GM21447 (cell line): Measurements from ENCODE around the gene EEFSEC.

ENCODE experiments used
- ATAC-seq: cut with Tn5 transposase; IDR thresholded peaks from one replicate; pipeline ENCODE4 v1.9.1; 2021; ENCODE audit not compliant: unreplicated experiment

Gene EEFSEC

DNA sequence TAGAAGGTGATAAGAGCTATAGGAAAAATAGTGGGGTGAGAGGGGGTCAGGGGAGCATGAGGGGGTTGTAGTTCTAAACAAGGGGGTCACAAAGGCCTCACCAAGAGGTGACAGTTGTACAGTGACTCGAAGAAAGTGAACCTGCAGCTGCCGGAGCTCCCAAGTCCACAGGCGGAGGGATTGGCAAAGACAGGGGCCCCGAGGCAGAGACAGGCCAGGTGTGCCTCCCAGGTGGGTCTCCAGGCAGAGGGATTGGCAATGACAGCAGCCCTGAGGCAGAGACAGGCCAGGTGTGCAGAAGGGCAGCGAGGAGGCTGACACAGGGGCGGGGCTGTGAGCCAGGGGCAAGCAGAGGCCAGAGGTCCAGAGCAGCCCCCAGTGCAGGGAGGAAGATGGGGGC is 249.7 kb downstream of the EEFSEC start:
- no peak for ATAC-seq

- no peak for ATAC-seq
These were observed 251.2 kb downstream of the EEFSEC start for GRCh38 chr3:128404276-128405068.

DNA sequence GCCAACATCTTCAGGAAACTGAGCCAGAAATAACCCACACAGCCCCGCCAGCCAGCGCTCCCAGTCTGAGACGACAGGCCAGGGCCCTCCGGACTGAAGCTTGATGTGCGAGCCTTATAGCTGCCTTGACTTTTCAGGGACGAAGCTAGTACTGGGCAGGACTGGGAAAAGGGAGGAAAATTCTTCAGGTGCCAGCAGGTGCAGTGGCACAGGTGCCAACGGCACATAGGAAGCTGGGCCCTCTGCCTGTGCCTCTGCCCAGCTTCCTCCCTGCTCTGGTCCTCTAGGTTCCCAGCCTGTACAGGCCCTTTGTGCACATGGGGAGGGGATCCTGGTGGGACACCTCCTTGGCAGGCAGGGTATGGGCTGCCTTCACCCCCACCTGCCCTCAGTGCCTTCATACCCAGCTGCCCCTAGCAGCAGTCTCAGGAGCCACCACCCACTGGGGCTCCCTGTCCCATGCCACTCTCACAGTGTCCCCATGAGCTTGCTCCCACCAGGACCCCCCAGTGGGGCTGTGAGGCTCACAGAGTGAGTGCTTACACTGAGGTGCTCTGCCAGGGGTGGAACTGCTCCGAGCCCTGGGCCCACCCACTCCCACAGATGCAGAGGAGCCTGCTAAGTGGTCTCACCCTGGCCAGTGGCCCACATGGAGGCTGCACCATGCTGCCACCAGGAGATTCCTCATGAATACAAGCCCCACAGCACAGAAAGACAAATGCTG is 252.4 kb downstream of the EEFSEC start:
- no peak for ATAC-seq

- no peak for ATAC-seq
These were observed 254.0 kb downstream of the EEFSEC start for GRCh38 chr3:128407247-128407646.

DNA sequence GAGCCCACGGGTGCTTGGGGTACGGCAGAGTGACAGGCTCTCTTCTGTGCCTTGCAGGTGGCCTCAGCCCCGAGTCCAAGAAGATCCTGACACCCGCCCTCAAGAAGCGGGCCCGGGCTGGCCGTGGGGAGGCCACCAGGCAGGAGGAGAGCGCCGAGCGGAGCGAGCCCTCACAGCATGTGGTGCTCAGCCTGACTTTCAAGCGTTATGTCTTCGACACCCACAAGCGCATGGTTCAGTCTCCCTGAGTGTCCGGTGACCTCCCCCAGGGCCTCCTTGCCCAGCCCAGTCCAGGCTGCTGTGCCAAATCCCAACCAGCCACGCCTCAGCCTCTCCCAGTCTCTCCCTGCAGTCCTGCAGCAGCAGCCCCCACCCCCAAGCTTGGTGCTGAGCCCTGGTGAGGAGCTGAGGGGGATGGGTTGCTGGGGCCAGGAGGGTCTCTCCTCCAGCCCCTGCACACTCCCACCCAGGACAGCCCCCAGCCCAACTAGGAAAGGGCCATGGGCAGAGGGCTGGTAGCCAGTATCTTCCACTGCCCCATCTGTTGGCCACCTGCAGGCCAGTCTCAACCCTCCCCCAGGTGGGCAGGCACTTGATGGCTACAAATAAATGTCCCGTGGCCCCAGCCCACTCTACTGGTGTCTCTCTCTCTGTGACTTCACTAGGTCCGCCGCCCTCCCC is 254.9 kb downstream of the EEFSEC start:
- ATAC-seq: no peak

- no peak for ATAC-seq
These were observed 255.7 kb downstream of the EEFSEC start for GRCh38 chr3:128408693-128409623.

- no peak for ATAC-seq
These were observed 256.6 kb downstream of the EEFSEC start for GRCh38 chr3:128409624-128410581.

- no peak for ATAC-seq
These were observed 257.6 kb downstream of the EEFSEC start for GRCh38 chr3:128410669-128411573.

GRCh38 chr3:128411574-128412064 is 258.3 kb downstream of the EEFSEC start:
- ATAC-seq: no peak

DNA sequence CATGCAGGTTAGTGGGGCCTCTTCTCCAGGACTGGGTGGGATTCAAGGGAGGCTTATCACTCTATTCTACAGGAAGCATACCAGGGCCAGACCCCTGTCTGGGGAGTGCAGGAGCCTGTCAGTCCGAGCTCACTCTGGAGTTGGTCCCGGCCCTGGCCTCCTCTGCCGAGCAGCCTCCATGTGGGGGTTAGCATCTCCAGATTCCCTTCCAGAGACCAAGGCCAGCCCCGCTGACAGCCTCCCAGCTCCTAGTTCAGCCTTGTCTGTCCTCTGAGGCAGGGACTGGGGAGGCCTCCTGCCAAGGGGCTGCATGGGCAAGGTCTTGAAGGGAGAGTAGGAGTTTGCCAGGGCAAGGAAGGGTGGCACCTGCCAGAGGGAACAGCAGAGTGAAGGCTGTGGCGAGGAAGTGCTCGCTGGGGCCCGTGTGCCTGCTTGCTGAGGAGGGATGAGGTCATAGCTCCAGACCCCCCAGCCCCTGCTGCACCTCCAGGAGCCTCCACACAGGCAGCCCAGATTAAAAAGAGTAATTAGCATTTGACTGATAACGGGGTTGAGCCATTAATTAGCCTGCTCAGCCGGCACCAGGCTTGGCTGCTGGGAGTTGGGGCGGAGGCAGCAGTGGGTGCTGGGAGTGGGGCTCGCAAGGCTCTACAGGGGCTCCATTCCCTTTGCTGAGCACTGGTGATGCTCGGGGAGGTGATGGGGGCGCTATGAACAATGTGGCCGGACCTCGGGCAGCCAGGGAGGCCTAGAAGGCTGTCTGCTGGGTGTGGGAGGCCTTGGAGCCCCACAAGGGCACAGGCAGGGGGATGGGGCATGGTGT is 259.1 kb downstream of the EEFSEC start:
- ATAC-seq: no peak

- ATAC-seq: no peak
These were observed 259.7 kb downstream of the EEFSEC start for GRCh38 chr3:128413003-128413370.

GRCh38 chr3:128413413-128414205 is 260.3 kb downstream of the EEFSEC start:
- ATAC-seq: no peak

DNA sequence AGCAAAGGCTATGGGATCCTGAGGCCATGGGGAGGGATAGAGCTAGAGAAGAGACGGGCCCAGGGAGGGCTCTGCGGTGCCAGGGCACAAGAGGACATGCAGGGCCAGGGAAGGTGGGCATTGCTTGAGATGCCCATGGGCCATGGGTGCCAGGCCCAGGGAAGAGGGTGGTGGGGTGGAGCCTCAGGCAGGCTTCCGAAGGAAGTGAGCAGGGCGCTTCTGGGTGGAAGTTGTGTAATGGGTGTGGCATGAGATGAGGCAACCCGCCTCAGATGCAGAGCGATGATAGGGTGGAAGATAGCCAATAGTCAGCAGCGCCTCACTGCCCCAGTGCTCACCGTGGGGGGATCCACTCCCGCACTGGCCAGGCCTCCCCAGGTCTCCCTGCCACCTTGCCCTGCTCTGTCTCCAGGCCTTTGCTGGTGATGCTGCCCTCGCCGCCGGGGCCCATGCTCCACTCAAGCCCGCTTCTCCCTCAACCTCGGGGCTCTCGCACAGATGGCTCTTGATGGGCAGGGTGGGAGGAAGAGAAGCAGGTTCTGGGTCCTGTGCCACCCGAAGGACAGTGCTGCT is 262.0 kb downstream of the EEFSEC start:
- ATAC-seq: no peak

GRCh38 chr3:128415773-128416577 is 262.7 kb downstream of the EEFSEC start:
- ATAC-seq: no peak

DNA sequence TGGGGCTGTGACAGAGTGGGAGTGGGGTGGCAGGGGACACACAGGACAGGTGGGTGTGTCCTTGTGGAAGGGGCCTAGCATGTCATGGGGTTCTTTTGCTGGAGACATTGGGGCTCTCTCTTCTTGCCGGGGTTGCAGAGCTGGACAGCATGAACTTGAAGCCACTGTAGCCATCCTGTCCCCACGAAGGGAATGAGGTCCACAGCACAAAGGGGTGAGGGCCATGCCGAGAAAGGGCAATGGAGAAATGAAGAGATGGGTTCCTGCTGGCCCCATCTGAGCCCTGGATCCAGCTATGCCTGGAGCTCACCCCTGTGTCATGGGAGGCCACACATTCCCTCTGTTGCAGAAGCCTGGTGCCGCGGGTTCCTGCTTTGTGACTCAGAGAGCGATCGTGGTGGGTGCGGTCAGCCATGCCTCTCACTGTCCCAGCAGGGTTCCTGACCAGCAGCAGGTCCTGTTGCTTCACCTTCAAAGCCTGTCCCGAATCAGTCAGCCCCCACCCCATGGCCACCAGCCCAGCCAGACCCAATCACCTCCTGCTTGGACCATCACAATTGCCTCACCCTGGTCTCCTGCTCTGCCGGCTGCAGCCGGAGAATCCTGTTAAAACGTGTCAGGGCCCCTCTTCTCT is 263.4 kb downstream of the EEFSEC start:
- no peak for ATAC-seq
